NCI-H446 treated with DMSO at 0.1 percent for 48 hours (cell line): ENCODE results near the gene FAM200C.
A peak's percentile ranks its signal among the peaks of the same experiment; 100 is the strongest.
"Not testable (repeated sequence)": the region's sequence is repeated elsewhere in the genome, so short reads cannot be mapped to it uniquely, and the experiment has no call there.

Source experiments
- DNase-seq: peaks from one replicate; lab custom pipeline; 2025; lab: John Stamatoyannopoulos, UW

FAM200C gene

DNA sequence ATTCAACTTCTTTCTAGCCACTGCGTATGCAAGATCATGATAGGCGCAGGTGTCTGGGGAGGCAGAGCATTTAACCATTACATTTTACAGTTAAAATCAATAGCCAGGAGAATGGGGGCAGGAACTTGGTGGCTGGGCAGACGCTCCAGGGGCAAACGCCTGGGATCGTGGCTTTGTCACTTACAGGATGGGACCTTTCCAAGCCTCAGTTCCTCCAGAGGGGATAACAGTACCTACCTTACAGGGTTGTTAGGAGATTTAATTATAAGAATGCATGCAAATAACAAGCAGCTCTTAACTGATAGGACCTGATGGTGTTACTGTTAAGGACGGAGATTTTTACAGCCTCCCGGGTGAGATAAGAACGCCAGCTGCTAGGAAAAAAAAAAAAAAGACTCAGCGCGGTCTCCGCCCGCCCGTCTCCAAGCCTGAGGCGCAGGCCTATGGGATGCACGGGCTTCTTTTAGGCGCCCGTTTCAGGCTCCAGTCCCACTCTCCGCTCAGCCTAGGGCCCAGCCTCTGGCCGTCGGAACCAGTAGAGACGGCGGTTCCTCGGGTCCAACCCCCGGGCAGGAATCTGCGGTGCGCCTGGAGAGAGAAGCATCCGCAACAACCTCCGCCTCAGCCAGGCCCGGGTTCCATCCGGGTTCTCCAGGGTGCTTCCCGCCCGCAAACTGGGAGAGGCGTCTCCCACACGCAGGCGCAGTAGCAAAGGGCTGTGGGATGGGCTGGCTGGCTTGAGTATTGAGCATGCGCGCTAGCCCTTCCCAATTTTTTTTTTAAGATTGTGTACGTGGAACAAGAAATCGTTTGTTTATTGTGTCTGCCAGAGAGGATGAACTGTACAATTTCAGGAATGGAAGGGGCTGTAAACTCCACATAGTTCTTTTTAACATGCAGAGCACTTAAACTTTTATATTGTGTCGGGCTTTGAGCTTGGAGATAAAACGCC is at the start of gene FAM200C:
Gene FAM200C, minus strand, starts transcription at position 653 of the 952 bp plus-strand sequence. CDS start 4,564 bp downstream, outside the sequence.
- DNase-seq = peak; percentile 87

DNA sequence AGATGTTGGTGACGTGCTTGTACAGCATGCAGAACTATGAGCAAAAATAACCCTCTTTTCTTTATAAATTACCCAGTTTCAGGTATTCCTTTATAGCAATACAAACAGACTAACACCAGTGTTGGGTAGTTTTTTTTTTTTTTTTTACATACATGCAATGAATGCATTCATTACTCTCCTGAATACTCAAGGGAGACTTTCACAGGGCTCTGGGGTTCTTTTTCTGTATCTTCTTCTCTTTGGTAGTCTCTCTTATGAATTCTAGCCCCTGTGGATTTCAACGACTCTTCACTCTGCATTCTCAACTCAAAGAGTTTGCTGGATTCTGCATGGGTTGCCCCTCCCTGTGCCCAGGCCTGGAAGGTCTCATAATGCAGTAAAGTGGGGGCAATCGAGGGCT is 49.6 kb upstream of the FAM200C start:
- DNase-seq = no peak

- no peak for DNase-seq
These were observed 49.0 kb upstream of the FAM200C start for GRCh38 chr5:160448886-160449285.

DNA sequence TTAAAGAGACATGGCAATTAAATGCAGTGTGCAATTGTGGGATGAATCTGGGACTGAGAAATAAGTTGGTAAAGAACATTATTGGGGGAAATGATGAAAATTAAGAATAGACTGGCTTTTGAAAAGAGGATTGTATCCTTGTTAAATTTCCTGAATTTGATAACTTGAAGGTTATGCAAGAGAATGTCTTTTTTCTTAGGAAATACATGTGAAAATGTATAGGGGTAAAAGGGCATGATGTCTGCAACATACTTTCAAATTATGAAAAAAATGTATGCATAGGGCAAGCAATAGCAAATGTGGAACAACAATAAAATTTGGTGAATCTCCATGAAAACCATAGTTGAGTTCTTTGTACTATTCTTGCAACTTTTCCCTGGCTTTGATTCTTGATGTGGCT is 45.9 kb upstream of the FAM200C start:
- no peak for DNase-seq

DNA sequence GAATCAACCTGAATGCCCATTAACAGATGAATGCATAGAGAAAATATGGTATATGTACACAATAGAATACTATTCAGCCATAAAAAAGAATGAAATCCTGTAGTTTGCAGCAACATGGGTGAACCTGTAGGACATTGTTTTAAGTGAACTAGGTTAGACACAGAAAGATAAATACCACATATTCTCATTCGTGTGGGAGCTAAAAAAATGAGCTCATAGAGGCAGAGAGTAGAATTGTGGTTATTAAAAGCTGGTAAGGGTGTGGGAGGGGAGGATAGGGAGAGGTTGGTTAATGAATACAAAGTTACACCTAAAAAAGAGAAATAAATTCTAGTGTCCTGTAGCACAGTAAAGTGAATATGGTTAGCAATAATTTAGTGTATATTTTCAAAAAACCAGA is 45.3 kb upstream of the FAM200C start:
- no peak for DNase-seq

DNA sequence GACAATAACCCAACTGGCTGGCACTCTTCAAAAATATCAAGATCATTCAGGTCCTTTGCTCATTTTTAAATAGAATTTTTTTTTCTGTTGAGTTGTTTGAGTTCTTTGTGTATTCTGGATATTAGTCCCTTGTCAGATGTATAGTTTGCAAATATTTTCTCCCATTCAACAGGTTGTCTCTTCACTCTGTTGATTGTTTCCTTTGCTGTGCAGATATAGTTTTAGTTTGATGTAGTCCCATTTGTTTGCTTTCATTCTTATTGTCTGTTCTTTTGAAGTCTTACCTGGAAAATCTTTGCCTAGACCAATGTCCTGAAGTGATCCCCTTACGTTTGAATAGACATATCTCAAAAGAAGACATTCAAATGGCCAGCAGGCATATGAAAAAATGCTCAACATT is 44.6 kb upstream of the FAM200C start:
- no peak for DNase-seq

DNA sequence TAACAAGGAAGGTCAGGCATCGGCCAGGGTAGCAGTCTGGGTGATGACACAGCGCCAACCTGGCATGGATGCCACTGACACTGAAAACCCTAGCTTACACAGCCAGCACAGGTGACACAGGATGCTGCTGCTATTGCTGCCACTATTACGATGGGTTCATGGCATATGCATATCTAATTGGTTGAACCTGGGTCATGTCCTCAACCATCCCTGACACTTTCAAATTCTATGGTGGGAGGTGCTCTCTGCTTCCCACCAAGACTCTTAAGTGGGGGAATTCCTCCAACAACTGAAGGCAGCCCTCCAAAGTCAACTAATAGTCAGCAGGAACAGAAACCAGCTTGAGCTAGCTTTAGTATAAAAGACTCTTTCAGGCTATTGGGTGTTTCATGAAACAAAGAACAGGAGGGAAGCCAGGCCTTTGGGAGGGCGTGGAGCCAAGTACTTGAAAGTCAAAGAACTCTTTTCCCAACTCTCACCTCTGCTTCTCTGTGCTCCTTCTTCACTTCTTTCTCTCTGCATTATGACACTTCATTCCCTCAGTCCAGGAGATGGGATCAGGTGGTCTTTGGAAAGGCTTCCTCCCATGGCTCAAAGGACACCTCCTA is 43.1 kb upstream of the FAM200C start:
- DNase-seq = no peak

DNA sequence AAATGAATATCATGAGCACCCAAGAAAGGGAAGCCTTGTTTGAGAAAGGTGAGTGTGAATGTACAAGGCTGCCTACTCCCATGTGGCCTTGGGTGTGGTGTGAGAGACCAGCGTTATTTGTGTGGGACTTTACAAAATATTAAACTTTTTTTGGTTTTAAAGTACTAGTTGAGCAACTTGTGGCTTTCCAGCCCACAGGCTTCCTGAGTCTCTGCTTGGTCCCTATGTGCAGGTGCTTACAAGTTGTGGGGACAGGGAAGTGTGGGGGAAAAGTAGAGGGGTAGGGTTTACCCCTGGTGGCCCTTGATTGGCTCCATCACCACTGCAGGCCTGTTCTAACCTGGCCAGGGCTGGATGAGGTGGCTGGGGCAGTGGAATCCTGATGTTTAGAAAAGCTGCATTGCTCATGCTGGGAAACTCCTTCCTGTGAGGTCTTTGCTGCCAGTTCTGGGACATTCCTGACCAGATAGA is 41.5 kb upstream of the FAM200C start:
- DNase-seq = no peak

DNA sequence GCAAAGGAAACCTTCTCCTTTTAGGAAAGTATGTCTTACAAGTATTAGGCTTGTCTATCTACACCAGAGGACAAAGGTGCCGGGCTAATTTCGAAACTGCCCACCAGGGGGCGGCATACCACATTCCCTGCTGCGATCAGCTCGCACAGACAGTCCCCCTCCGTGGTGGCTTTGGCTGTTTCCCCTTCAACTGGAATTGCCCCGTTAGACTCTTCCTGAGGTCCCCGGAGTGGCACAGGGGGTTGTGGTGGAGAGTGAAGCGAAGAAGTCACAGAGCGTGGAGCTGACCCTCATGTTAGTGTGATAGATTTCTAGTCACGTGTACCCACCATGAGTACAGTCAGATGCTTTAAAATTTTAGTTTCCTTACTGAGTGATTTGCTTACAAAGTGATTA is 39.3 kb upstream of the FAM200C start:
- DNase-seq = peak; percentile 30

- DNase-seq = peak; percentile 69
These were observed 38.7 kb upstream of the FAM200C start for GRCh38 chr5:160438316-160439204.

- DNase-seq = no peak
These were observed 37.4 kb upstream of the FAM200C start for GRCh38 chr5:160437271-160437670.

GRCh38 chr5:160436661-160437060 is 36.8 kb upstream of the FAM200C start:
- DNase-seq = not testable (repeated sequence)

GRCh38 chr5:160436017-160436416 is 36.2 kb upstream of the FAM200C start:
- DNase-seq = no peak

- DNase-seq = no peak
These were observed 35.7 kb upstream of the FAM200C start for GRCh38 chr5:160435532-160435931.

GRCh38 chr5:160434022-160434531 is 34.2 kb upstream of the FAM200C start:
- no peak for DNase-seq

- no peak for DNase-seq
These were observed 32.9 kb upstream of the FAM200C start for GRCh38 chr5:160432787-160433186.

DNA sequence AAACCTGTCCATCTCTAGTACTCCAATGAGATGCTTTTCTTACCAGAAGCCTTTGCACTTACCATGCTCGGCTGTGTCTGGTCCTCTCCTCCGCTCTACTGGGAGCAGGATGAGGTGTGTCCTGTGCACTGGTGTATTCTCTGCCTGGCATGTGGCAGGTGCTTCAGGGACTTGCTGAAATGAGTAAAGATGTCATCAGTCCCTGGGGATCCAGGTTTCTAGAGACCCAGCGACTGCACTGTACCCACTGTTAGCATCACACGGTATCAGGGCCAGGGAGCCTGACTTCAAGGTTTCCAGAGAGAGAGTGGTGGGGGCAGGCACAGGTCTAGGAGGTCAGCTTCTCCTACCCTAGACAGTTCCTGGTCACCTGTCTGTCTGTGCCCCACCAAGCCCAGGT is 32.3 kb upstream of the FAM200C start:
- no peak for DNase-seq

- DNase-seq = no peak
These were observed 27.8 kb upstream of the FAM200C start for GRCh38 chr5:160427607-160428006.

DNA sequence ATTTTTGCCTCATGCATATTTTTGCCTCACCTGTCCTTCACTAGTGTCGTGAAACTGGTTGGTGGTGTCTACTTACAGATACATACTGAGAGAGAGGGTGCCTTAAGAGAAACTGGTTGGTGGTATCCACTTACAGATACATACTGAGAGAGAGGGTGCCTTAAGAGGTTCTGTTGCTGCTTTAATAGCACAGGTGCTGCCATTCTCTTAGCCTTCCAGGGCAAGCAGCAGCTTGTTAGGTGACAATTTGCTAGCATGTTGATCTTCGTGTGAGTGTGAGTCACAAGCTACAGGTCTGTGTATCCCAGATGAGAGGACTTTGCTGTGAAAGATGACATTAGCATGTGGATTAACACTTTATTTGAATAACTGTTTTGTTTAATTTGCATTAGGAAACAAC is 23.2 kb upstream of the FAM200C start:
- no peak for DNase-seq

DNA sequence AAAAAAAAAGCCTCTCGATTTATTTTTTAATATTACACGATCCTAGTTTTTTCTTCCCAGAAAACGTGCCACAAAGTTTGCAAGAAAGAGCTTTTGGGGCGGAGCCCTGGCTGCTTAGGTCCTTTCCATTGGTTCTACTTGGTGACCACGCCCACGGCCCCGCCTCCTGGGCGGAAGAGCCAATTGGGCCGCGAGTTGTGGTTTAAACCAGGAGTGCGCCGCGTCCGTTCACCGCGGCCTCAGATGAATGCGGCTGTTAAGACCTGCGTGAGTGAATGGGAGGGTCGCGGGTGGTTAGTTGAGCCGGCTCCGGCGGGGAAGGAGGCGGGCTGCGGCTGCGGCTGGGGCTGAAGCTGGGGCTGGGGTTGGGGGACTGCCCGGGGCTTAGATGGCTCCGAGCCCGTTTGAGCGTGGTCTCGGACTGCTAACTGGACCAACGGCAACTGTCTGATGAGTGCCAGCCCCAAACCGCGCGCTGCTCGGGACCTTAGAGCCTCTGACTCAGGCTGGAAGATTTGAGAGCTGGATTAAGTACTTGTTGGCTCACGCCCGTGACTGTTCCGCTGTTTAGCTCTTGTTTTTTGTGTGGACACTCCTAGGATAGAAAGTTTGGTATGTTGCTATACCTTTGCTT is 21.9 kb upstream of the FAM200C start, which contains the start of gene PTTG1:
Gene PTTG1, plus strand, starts transcription at position 231 of the 634 bp plus-strand sequence. CDS start 458 bp downstream, outside the sequence.
- peak; percentile 88 for DNase-seq

DNA sequence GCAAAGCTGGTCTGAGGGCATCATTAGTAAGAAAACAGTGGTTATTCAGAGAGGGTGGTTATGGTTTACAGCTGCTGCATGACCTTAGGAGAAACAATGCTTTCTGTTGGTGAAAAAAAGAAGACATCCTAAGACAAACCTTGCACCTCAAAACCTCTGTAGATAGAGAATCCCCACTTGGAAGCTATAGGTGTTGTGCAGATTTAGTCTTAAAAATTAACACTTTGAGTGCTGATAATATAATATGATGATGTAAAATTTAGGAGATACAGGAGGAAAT is 20.4 kb upstream of the FAM200C start:
- DNase-seq = no peak
